Loucy (cell line): Measurements from ENCODE around the gene ASB1.
A peak's percentile ranks its signal among the peaks of the same experiment; 100 is the strongest.

ENCODE experiments used
- H2AFZ ChIP-seq: fragments of 200-600 bp; sonication (generic); 2 replicates; pipeline ENCODE4 v1.6.0; 2016; ENCODE audit warnings: antibody characterized with exemption, mild to moderate bottlenecking, low read length, moderate library complexity
- H3F3A ChIP-seq: fragments of 200-600 bp; 2 replicates; pipeline ENCODE4 v1.6.0; 2016; ENCODE audit warnings: antibody characterized with exemption, low read depth, mild to moderate bottlenecking
- H3K27me3 ChIP-seq: fragments of 200-600 bp; sonication (generic); 2 replicates; pipeline ENCODE4 v1.6.1; 2014; ENCODE audit warnings: low read length, mild to moderate bottlenecking; ENCODE audit not compliant: insufficient read depth, poor library complexity, severe bottlenecking
- H3K36me3 ChIP-seq: fragments of 200-600 bp; sonication (generic); 2 replicates; pipeline ENCODE4 v1.6.1; 2016; ENCODE audit warnings: low read length; ENCODE audit not compliant: insufficient read depth
- H3K4me1 ChIP-seq: fragments of 200-600 bp; sonication (generic); 2 replicates; pipeline ENCODE4 v1.5.1; 2014; ENCODE audit warnings: low read length, mild to moderate bottlenecking; ENCODE audit not compliant: insufficient read depth, poor library complexity, severe bottlenecking
- H3K4me2 ChIP-seq: fragments of 200-600 bp; sonication (generic); 2 replicates; pipeline ENCODE4 v1.6.0; 2014; ENCODE audit warnings: antibody characterized with exemption, low read length, low read depth, mild to moderate bottlenecking; ENCODE audit not compliant: poor library complexity, severe bottlenecking
- H3K4me3 ChIP-seq: fragments of 200-600 bp; sonication (generic); 2 replicates; pipeline ENCODE4 v1.5.1; 2014; ENCODE audit warnings: low read length, mild to moderate bottlenecking, mixed read lengths; ENCODE audit not compliant: poor library complexity, severe bottlenecking
- H3K79me2 ChIP-seq: fragments of 200-600 bp; sonication (generic); 2 replicates; pipeline ENCODE4 v1.6.1; 2014; ENCODE audit warnings: low read length; ENCODE audit not compliant: insufficient read depth
- H3K9ac ChIP-seq: fragments of 200-600 bp; sonication (generic); 2 replicates; pipeline ENCODE4 v1.6.0; 2014; ENCODE audit warnings: mild to moderate bottlenecking, low read depth, low read length, moderate library complexity; ENCODE audit not compliant: poor library complexity, severe bottlenecking
- H3K9me2 ChIP-seq: fragments of 200-600 bp; sonication (generic); replicated peaks from 2 replicates; pipeline ENCODE4 v1.6.1; 2016; ENCODE audit warnings: low read depth, low read length, mixed read lengths
- H3K9me3 ChIP-seq: fragments of 200-600 bp; sonication (generic); 2 replicates; pipeline ENCODE4 v1.6.1; 2014; ENCODE audit warnings: mild to moderate bottlenecking, antibody characterized with exemption, low read length, low read depth; ENCODE audit not compliant: insufficient read depth
- H4K20me1 ChIP-seq: fragments of 200-600 bp; sonication (generic); 2 replicates; pipeline ENCODE4 v1.6.0; 2014; ENCODE audit warnings: antibody characterized with exemption, low read length, mild to moderate bottlenecking; ENCODE audit not compliant: insufficient read depth, poor library complexity, severe bottlenecking
- CTCF ChIP-seq: fragments of 200-600 bp; sonication (generic); conservative IDR thresholded peaks from 2 replicates; pipeline ENCODE4 v1.5.1; 2014; ENCODE audit warnings: mild to moderate bottlenecking, antibody characterized with exemption, low read length
- EZH2phosphoT487 ChIP-seq: fragments of 200-600 bp; IDR thresholded peaks from 2 replicates; pipeline ENCODE4 v1.6.1; 2018; ENCODE audit warnings: antibody characterized with exemption, mild to moderate bottlenecking, moderate library complexity, borderline replicate concordance

ASB1 gene

GRCh38 chr2:238435752-238436096 is 9.0 kb downstream of the ASB1 start:
- peaks cover 6% of the 10 kb centered on the region for H3K4me1 ChIP-seq
- H3F3A ChIP-seq: no peaks in the 10 kb centered on the region
- peaks cover 60% of the 10 kb centered on the region for H3K36me3 ChIP-seq
- H3K9me2 ChIP-seq: no peaks in the 10 kb centered on the region
- H4K20me1 ChIP-seq: peaks cover 5% of the 10 kb centered on the region
- TF ChIP-seq EZH2phosphoT487 (no peak), CTCF (no peak)
- H3K27me3 ChIP-seq: no peaks in the 10 kb centered on the region
- H3K4me3 ChIP-seq: no peak overlapping the region
- H3K9ac ChIP-seq: no peak overlapping the region
- peaks cover 2% of the 10 kb centered on the region; the same call in 1 of the 2 replicates for H3K9me3 ChIP-seq
- H3K4me2 ChIP-seq: no peak overlapping the region
- peaks cover 84% of the 10 kb centered on the region; the same call in 1 of the 2 replicates for H3K79me2 ChIP-seq
- H2AFZ ChIP-seq: no peak overlapping the region

- Histone ChIP-seq H2AFZ (no peak overlapping the region), H3K9me2 (no peaks in the 10 kb centered on the region), H3K4me3 (no peak overlapping the region), H3K27me3 (no peaks in the 10 kb centered on the region), H3K4me2 (peak overlapping the region; percentile 16), H3K9ac (no peak overlapping the region), H3K4me1 (no peaks in the 10 kb centered on the region), H3F3A (no peaks in the 10 kb centered on the region), H3K36me3 (peaks cover 66% of the 10 kb centered on the region), H4K20me1 (peaks cover 5% of the 10 kb centered on the region), H3K9me3 (no peaks in the 10 kb centered on the region), H3K79me2 (peaks cover 81% of the 10 kb centered on the region)
- TF ChIP-seq EZH2phosphoT487: no peak
- no peak for TF ChIP-seq CTCF
Observed at GRCh38 chr2:238438856-238439849, 12.4 kb downstream of the ASB1 start.

GRCh38 chr2:238439917-238440316 is 13.2 kb downstream of the ASB1 start:
- Histone ChIP-seq H3K79me2 (peaks cover 78% of the 10 kb centered on the region), H3K27me3 (no peaks in the 10 kb centered on the region), H3K9me3 (no peaks in the 10 kb centered on the region), H3K4me1 (no peaks in the 10 kb centered on the region), H3F3A (no peaks in the 10 kb centered on the region), H3K36me3 (peaks cover 68% of the 10 kb centered on the region), H4K20me1 (peaks cover 5% of the 10 kb centered on the region), H3K9ac (no peak overlapping the region), H3K9me2 (no peaks in the 10 kb centered on the region), H3K4me2 (no peak overlapping the region), H3K4me3 (no peak overlapping the region), H2AFZ (no peak overlapping the region)
- TF ChIP-seq CTCF (no peak), EZH2phosphoT487 (no peak)
